Measurements from ENCODE around the gene OR2H2. TPM values are rescaled to one million over a fixed set of nuclear protein-coding genes. Genes with fewer than 3 reads are reported as not detected.

Gene OR2H2
- total and polyA plus RNA-seq, 2 donors (not counting 1 experiment from before 2014, with no cell fraction given), result not detected

GRCh38 chr6:29619578-29620160, 34.7 kb downstream of the OR2H2 start:
- H3K9ac ChIP-seq (ENCODE audit: low read length), result no peak overlapping the region
- H3K9me3 ChIP-seq (ENCODE audit: control extremely low read depth in 1 of 3, control insufficient read depth in 2 of 3, insufficient read depth in 1 of 3, low read length in 2 of 3), result no peaks in the 10 kb centered on the region
- POLR2A ChIA-PET, result no interaction called here
- DNase-seq, result no peak
- H4K20me1 ChIP-seq (ENCODE audit: control insufficient read depth, insufficient read depth, low read length, poor library complexity, severe bottlenecking), result no peaks in the 10 kb centered on the region
- H3K4me1 ChIP-seq (ENCODE audit: control insufficient read depth in 2 of 2, insufficient read depth in 2 of 2, low read length in 2 of 2), result no peaks in the 10 kb centered on the region
- H3K4me1 Mint-ChIP-seq, result no peaks in the 10 kb centered on the region
- intact Hi-C loops (cut with micrococcal nuclease), result no loop called here
- TF ChIP-seq EZH2 (IDR thresholded peaks at IDR 0.05; ENCODE audit: borderline replicate concordance, insufficient read depth, low read depth, low read length, poor library complexity, severe bottlenecking), result no peak
- TF ChIP-seq CTCF (IDR thresholded peaks at IDR 0.05), result no peak
- no peak overlapping the region for H3K27ac Mint-ChIP-seq
- H3K27ac ChIP-seq (ENCODE audit: low read length in 2 of 2), result no peak overlapping the region
- no peak overlapping the region for H2AFZ ChIP-seq (ENCODE audit: insufficient read depth, low read depth, low read length, poor library complexity, severe bottlenecking)
- no peak overlapping the region for H3K4me2 ChIP-seq (replicated peaks; ENCODE audit: low read depth, low read length, poor library complexity, severe bottlenecking)
- no peaks in the 10 kb centered on the region for H3K9me3 Mint-ChIP-seq (ENCODE audit: insufficient read depth)
- peaks cover 0 to 45% of the 10 kb centered on the region in 2 experiments for H3K36me3 ChIP-seq (replicated peaks in 1 of 2; ENCODE audit: control extremely low read depth in 1 of 2, control insufficient read depth in 1 of 2, extremely low read depth in 1 of 2, insufficient read depth in 2 of 2, low read length in 1 of 2)
- CTCF ChIA-PET, result interaction anchor here (0.9 to 2.0 kb wide), 2 partner anchors 9 to 34 kb away, joined by 3 to 11 read pairs; no protein-coding TSS in a partner anchor
- no peaks in the 10 kb centered on the region for H3K27me3 ChIP-seq (replicated peaks in 1 of 4; ENCODE audit: control extremely low read depth in 1 of 4, control insufficient read depth in 3 of 4, insufficient read depth in 4 of 4, low read length in 3 of 4)
- no peak overlapping the region for H3K4me3 Mint-ChIP-seq
- WGBS (ENCODE audit: insufficient coverage), result 91% methylated on average over 1 of the region's 1 CpG
- ATAC-seq (ENCODE audit: low read depth), result no peak
- no peaks in the 10 kb centered on the region for H3K27me3 Mint-ChIP-seq
- no peaks in the 10 kb centered on the region for H3K79me2 ChIP-seq (ENCODE audit: control insufficient read depth, insufficient read depth, low read length)
- no peak overlapping the region for H3K4me3 ChIP-seq (ENCODE audit: control extremely low read depth in 1 of 5, extremely low read depth in 1 of 5, insufficient read depth in 1 of 5, low read depth in 2 of 5, low read length in 4 of 5)

GRCh38 chr6:29620630-29621029, 35.7 kb downstream of the OR2H2 start:
- ATAC-seq (ENCODE audit: low read depth), result no peak
- H3K9me3 ChIP-seq (ENCODE audit: control extremely low read depth in 1 of 3, control insufficient read depth in 2 of 3, insufficient read depth in 1 of 3, low read length in 2 of 3), result no peaks in the 10 kb centered on the region
- peaks cover 0 to 45% of the 10 kb centered on the region in 2 experiments for H3K36me3 ChIP-seq (replicated peaks in 1 of 2; ENCODE audit: control extremely low read depth in 1 of 2, control insufficient read depth in 1 of 2, extremely low read depth in 1 of 2, insufficient read depth in 2 of 2, low read length in 1 of 2)
- H3K27ac ChIP-seq (ENCODE audit: low read length in 2 of 2), result no peak overlapping the region
- no peak overlapping the region for H2AFZ ChIP-seq (ENCODE audit: insufficient read depth, low read depth, low read length, poor library complexity, severe bottlenecking)
- H3K4me3 ChIP-seq (ENCODE audit: control extremely low read depth in 1 of 5, extremely low read depth in 1 of 5, insufficient read depth in 1 of 5, low read depth in 2 of 5, low read length in 4 of 5), result no peak overlapping the region
- POLR2A ChIA-PET, result no interaction called here
- WGBS (ENCODE audit: insufficient coverage), result 84% methylated on average over 4 of the region's 4 CpGs
- H3K4me1 Mint-ChIP-seq, result peaks cover under 1% of the 10 kb centered on the region
- CTCF ChIA-PET, result interaction anchor here (2.0 kb wide), 1 partner anchor 33 kb away, joined by 11 read pairs; no protein-coding TSS in a partner anchor
- no peaks in the 10 kb centered on the region for H3K27me3 Mint-ChIP-seq
- H4K20me1 ChIP-seq (ENCODE audit: control insufficient read depth, insufficient read depth, low read length, poor library complexity, severe bottlenecking), result no peaks in the 10 kb centered on the region
- DNase-seq, result no peak
- H3K79me2 ChIP-seq (ENCODE audit: control insufficient read depth, insufficient read depth, low read length), result no peaks in the 10 kb centered on the region
- intact Hi-C loops (cut with micrococcal nuclease), result no loop called here
- H3K4me1 ChIP-seq (ENCODE audit: control insufficient read depth in 2 of 2, insufficient read depth in 2 of 2, low read length in 2 of 2), result no peaks in the 10 kb centered on the region
- no peak overlapping the region for H3K4me2 ChIP-seq (replicated peaks; ENCODE audit: low read depth, low read length, poor library complexity, severe bottlenecking)
- H3K9ac ChIP-seq (ENCODE audit: low read length), result no peak overlapping the region
- no peak overlapping the region for H3K4me3 Mint-ChIP-seq
- no peaks in the 10 kb centered on the region for H3K27me3 ChIP-seq (replicated peaks in 1 of 4; ENCODE audit: control extremely low read depth in 1 of 4, control insufficient read depth in 3 of 4, insufficient read depth in 4 of 4, low read length in 3 of 4)
- H3K9me3 Mint-ChIP-seq (ENCODE audit: insufficient read depth), result no peaks in the 10 kb centered on the region
- no peak for TF ChIP-seq EZH2 (IDR thresholded peaks at IDR 0.05; ENCODE audit: borderline replicate concordance, insufficient read depth, low read depth, low read length, poor library complexity, severe bottlenecking)
- H3K27ac Mint-ChIP-seq, result no peak overlapping the region

All from B cell (primary cell).